AG04450 (cell line): ENCODE results near the gene ANKRD39. TPM values are rescaled to one million over a fixed set of nuclear protein-coding genes. Genes with fewer than 3 reads are reported as not detected.
"Not testable (repeated sequence)": the region's sequence is repeated elsewhere in the genome, so short reads cannot be mapped to it uniquely, and the experiment has no call there.

Experiments
- CTCF ChIA-PET: fragments of 300-600, 350-600 bp; formaldehyde crosslinking; extraction: SDS; loops from one replicate; lab custom pipeline; 2022; ENCODE audit warnings: antibody characterized with exemption, inconsistent platforms; lab: Charles Lee
- POLR2A ChIA-PET: fragments of 350-600 bp; formaldehyde crosslinking; extraction: SDS; loops from one replicate; lab custom pipeline; 2021; ENCODE audit warnings: antibody characterized with exemption, inconsistent platforms; lab: Yijun Ruan, JAX
- DNase-seq: peaks from one replicate; pipeline ENCODE4 v3.0.0-alpha.2; 2011; ENCODE audit warnings: low read depth, low spot score
- H3K27ac ChIP-seq: one replicate; pipeline ENCODE4 v1.5.1; 2012; ENCODE audit warnings: low read depth, low read length, control low read depth
- H3K27me3 ChIP-seq: one replicate; pipeline ENCODE4 v1.6.0; 2012; ENCODE audit warnings: low read length; ENCODE audit not compliant: control insufficient read depth, insufficient read depth
- H3K4me3 ChIP-seq: 2 replicates; pipeline ENCODE4 v1.5.1; 2011; ENCODE audit warnings: mild to moderate bottlenecking, low read depth, low read length, control low read depth
- H3K9me3 ChIP-seq: 2 replicates; pipeline ENCODE4 v1.5.1; 2012; ENCODE audit warnings: low read length; ENCODE audit not compliant: control insufficient read depth, insufficient read depth
- polyA plus RNA-seq: library from polyadenylated mRNA; depleted of rRNA; stranded (reverse); fragments of >200 nt; gene quantifications from 2 replicates; pipeline ENCODE4 v1.2.3, GENCODE V29; 2011
- TF ChIP-seq, protein P1 (sequence below): IDR thresholded peaks from 2 replicates; pipeline ENCODE4 v1.5.1; 2011; ENCODE audit warnings: low read depth, low read length, control low read depth, inconsistent platforms

ANKRD39 gene
- polyA plus RNA-seq, 1 experiment, result 3.8 TPM

DNA sequence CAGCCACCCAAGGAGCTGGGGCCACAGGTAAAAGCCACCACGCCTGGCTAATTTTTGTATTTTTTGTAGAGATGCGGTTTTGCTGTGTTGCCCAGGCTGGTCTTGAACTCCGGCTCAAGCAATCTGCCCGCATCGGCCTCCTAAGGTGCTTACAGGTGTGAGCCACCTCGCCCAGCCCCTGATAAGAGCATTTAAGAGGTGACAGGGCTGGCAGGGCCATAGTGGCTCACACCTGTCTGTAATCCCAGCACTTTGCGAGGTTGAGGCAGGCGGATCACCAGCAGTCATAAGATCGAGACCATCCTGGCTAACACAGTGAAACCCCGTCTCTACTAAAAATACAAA lies 50.7 kb downstream of the ANKRD39 start:
- no peak for DNase-seq
- CTCF ChIA-PET, result interaction anchor here (0.6 to 1.6 kb wide), 2 partner anchors 46 to 132 kb away, joined by 3 to 4 read pairs; no protein-coding TSS in a partner anchor
- POLR2A ChIA-PET, result no interaction called here
- no peaks in the 10 kb centered on the region for H3K27me3 ChIP-seq
- 0 out of 2 replicates have a peak, but pooled peaks cover 2% of the 10 kb centered on the region for H3K9me3 ChIP-seq
- TF ChIP-seq, protein P1, sequence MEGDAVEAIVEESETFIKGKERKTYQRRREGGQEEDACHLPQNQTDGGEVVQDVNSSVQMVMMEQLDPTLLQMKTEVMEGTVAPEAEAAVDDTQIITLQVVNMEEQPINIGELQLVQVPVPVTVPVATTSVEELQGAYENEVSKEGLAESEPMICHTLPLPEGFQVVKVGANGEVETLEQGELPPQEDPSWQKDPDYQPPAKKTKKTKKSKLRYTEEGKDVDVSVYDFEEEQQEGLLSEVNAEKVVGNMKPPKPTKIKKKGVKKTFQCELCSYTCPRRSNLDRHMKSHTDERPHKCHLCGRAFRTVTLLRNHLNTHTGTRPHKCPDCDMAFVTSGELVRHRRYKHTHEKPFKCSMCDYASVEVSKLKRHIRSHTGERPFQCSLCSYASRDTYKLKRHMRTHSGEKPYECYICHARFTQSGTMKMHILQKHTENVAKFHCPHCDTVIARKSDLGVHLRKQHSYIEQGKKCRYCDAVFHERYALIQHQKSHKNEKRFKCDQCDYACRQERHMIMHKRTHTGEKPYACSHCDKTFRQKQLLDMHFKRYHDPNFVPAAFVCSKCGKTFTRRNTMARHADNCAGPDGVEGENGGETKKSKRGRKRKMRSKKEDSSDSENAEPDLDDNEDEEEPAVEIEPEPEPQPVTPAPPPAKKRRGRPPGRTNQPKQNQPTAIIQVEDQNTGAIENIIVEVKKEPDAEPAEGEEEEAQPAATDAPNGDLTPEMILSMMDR, result no peak
- no peak overlapping the region for H3K27ac ChIP-seq
- H3K4me3 ChIP-seq, result no peak overlapping the region

DNA sequence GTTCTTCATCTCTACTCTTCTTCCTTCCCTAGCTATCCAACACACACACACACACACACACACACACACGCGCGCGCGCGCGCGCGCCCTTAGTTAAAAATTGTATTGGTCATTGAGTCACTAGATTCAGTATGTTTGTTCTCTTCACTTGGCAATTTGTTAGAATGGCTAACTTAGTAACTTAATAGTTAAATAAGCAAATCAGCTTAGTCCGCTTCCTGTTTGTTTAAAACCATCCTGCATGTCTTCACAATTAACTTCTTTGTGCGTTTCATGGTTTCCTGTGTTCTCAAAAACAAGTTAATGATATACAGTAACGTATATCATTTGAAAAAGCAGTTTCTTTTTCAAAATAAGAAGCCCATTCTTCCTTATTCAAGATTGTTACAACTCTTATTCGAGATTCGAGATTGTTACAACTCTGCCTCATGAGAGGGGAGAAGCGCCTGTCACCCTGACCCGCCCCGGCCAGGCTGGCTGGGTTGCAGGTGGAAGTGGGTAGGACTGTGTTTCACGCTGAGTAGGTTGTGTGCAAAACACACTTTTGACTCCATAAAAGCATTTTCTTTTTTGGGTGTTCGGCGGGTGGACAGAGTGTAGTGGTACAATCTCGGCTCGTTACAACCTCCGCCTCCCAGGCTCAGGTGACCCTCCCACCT lies 51.2 kb downstream of the ANKRD39 start:
- DNase-seq, result no peak
- ChIA-PET CTCF (interaction anchor here (0.6 to 1.6 kb wide), 4 partner anchors 9 to 276 kb away, joined by 3 to 5 read pairs (median 3); partner anchors contain the start of gene CNNM3), POLR2A (no interaction called here)
- Histone ChIP-seq H3K27me3 (no peaks in the 10 kb centered on the region), H3K4me3 (no peak overlapping the region), H3K9me3 (0 out of 2 replicates have a peak, but pooled peaks cover 3% of the 10 kb centered on the region), H3K27ac (no peak overlapping the region)
- TF ChIP-seq, protein P1, result no peak

DNA sequence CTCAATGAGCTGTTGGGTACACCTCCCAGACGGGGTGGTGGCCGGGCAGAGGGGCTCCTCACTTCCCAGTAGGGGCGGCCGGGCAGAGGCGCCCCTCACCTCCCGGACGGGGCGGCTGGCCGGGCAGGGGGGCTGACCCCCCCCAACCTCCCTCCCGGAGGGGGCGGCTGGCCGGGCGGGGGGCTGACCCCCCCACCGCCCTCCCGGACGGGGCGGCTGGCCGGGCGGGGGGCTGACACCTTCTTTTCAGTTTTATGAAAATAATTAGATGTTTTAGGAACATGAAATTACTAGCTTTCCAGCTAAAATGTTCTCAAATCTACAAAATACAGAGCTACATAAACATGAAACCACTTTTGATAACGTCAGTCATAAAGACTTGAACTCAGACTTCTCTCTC lies 51.9 kb downstream of the ANKRD39 start:
- H3K27ac ChIP-seq, POLR2A ChIA-PET, H3K27me3 ChIP-seq, H3K4me3 ChIP-seq, DNase-seq, H3K9me3 ChIP-seq: not testable (repeated sequence)
- CTCF ChIA-PET, result interaction anchor here (0.6 to 1.6 kb wide), 4 partner anchors 10 to 275 kb away, joined by 3 to 5 read pairs (median 3); partner anchors contain the start of gene CNNM3

DNA sequence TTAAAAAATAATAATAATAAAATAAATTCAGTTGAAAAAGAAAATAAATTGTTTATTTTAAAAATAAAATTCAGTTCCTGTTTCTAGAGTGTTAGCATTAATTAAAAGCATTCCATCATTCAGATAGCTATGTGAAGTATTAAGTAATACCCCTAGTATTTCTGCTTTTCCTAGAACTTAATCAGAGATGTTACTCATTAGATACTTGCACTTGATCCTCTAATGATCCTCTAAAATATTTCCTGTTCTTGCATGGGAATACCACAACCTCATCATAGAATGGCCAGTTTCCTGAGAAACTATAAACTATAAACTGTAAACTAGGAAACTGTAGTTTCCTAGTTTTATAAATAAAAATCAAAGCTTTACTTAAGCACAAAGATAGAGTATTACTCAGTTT lies 52.8 kb downstream of the ANKRD39 start:
- 0 out of 2 replicates have a peak, but pooled peaks cover 3% of the 10 kb centered on the region for H3K9me3 ChIP-seq
- no peak overlapping the region for H3K4me3 ChIP-seq
- POLR2A ChIA-PET, result no interaction called here
- no peak for DNase-seq
- CTCF ChIA-PET, result interaction anchor here (0.9 kb wide), 1 partner anchor 250 kb away, joined by 3 read pairs; no protein-coding TSS in a partner anchor
- H3K27me3 ChIP-seq, result no peaks in the 10 kb centered on the region
- no peak overlapping the region for H3K27ac ChIP-seq
- TF ChIP-seq, protein P1, result no peak

DNA sequence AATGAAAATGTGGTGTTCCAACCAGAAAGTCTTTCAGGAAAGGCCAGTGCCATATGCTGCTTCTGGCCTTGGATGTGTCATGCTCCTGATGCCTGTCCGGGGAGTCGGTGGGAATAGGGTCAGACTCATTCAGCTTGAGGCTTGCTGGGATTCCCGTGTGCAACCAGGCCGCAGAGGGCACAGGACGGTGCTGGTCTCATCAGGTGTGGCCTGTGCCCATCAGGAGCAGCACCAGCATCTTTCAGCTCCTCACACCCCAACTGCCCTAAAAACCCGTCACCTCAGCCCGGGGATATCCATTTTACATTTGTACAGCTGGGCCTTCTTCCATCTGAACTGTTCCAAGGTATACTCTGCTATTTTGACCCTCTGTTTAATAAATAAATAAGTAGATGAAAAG lies 55.1 kb downstream of the ANKRD39 start:
- no peak for DNase-seq
- Histone ChIP-seq H3K27me3 (no peaks in the 10 kb centered on the region), H3K9me3 (0 out of 2 replicates have a peak, but pooled peaks cover 3% of the 10 kb centered on the region), H3K27ac (no peak overlapping the region), H3K4me3 (no peak overlapping the region)
- ChIA-PET POLR2A (no interaction called here), CTCF (interaction anchor here (0.6 to 1.0 kb wide), 6 partner anchors 9 to 310 kb away, joined by 3 to 6 read pairs (median 3); partner anchors contain the start of genes ANKRD36 and CNNM3)
- TF ChIP-seq, protein P1, result no peak
